GM08714 (cell line): Measurements from ENCODE around the gene SV2C.
"Not testable (repeated sequence)": the region's sequence is repeated elsewhere in the genome, so short reads cannot be mapped to it uniquely, and the experiment has no call there.

Experiments
- H3K4me3 ChIP-seq: fragments of 200-500 bp; sonication (Bioruptor generic); 2 replicates; pipeline ENCODE4 v1.5.1; 2014; ENCODE audit warnings: mild to moderate bottlenecking, low read length, inconsistent platforms
- ZNF274 ChIP-seq: IDR thresholded peaks from 2 replicates; pipeline ENCODE4 v1.6.1; 2012; ENCODE audit warnings: mild to moderate bottlenecking, low read depth, low read length

Gene SV2C

GRCh38 chr5:76222318-76222717, 139.1 kb downstream of the SV2C start:
- no peak for TF ChIP-seq ZNF274
- H3K4me3 ChIP-seq: no peak overlapping the region

- H3K4me3 ChIP-seq: no peak overlapping the region
- no peak for TF ChIP-seq ZNF274
Observed at GRCh38 chr5:76223696-76224095, 140.5 kb downstream of the SV2C start.

GRCh38 chr5:76224898-76225297, 141.7 kb downstream of the SV2C start:
- no peak overlapping the region for H3K4me3 ChIP-seq

GRCh38 chr5:76225336-76225735, 142.2 kb downstream of the SV2C start:
- no peak overlapping the region for H3K4me3 ChIP-seq
- TF ChIP-seq ZNF274: no peak

More at GRCh38 chr5:76224898-76225297, 141.7 kb downstream of the SV2C start:
- no peak for TF ChIP-seq ZNF274

- no peak for TF ChIP-seq ZNF274
Observed at GRCh38 chr5:76229900-76230299, 146.7 kb downstream of the SV2C start.

GRCh38 chr5:76230711-76231285, 147.6 kb downstream of the SV2C start:
- no peak overlapping the region for H3K4me3 ChIP-seq
- no peak for TF ChIP-seq ZNF274

More at GRCh38 chr5:76229900-76230299, 146.7 kb downstream of the SV2C start:
- no peak overlapping the region for H3K4me3 ChIP-seq

GRCh38 chr5:76234665-76235064, 151.5 kb downstream of the SV2C start:
- TF ChIP-seq ZNF274: no peak
- H3K4me3 ChIP-seq: no peak overlapping the region

GRCh38 chr5:76236684-76237083, 153.5 kb downstream of the SV2C start:
- TF ChIP-seq ZNF274: no peak
- no peak overlapping the region for H3K4me3 ChIP-seq

GRCh38 chr5:76240336-76240735, 157.2 kb downstream of the SV2C start:
- TF ChIP-seq ZNF274: no peak
- no peak overlapping the region for H3K4me3 ChIP-seq

- H3K4me3 ChIP-seq: not testable (repeated sequence)
Observed at GRCh38 chr5:76242155-76242554, 159.0 kb downstream of the SV2C start.

GRCh38 chr5:76245590-76245989, 162.4 kb downstream of the SV2C start:
- no peak overlapping the region for H3K4me3 ChIP-seq
- TF ChIP-seq ZNF274: no peak

- H3K4me3 ChIP-seq: no peak overlapping the region
- no peak for TF ChIP-seq ZNF274
Observed at GRCh38 chr5:76249621-76250020, 166.4 kb downstream of the SV2C start.

GRCh38 chr5:76250463-76250862, 167.3 kb downstream of the SV2C start:
- TF ChIP-seq ZNF274: no peak
- H3K4me3 ChIP-seq: no peak overlapping the region

- TF ChIP-seq ZNF274: no peak
- no peak overlapping the region for H3K4me3 ChIP-seq
Observed at GRCh38 chr5:76251656-76252055, 168.5 kb downstream of the SV2C start.

GRCh38 chr5:76252437-76252836, 169.3 kb downstream of the SV2C start:
- H3K4me3 ChIP-seq: no peak overlapping the region
- no peak for TF ChIP-seq ZNF274
